Hepatocyte (in vitro differentiated cells): Measurements from ENCODE around the gene ONECUT3.

Experiments used
- EZH2 ChIP-seq: fragments of 200-600 bp; sonication (generic); IDR thresholded peaks from 2 replicates; pipeline ENCODE4 v1.6.1; 2016; ENCODE audit warnings: antibody characterized with exemption, mild to moderate bottlenecking, borderline replicate concordance
- TF ChIP-seq, protein P1 (sequence below): fragments of 200-600 bp; sonication (generic); IDR thresholded peaks from 2 replicates; pipeline ENCODE4 v1.5.1; 2016; ENCODE audit warnings: antibody characterized with exemption, mild to moderate bottlenecking; ENCODE audit not compliant: poor library complexity

DNA sequence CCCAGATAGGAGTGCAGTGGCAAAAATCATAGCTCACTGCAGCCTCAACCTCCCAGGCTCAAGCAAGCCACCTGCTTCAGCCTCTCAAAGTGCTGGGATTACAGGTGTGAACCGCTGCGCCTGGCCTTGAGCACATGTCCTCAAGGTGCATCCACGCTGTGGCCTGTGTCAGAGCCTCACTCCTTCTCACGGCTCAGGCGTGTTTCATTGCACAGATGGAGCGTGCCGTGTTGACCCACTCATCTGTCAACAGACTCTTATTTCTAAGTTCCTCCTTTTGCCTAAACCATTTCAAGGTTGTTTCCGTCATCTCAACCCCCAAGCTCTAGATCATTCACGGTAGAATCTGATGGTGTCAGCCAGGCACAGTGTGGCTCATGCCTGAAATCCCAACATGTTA lies 30.6 kb downstream of the ONECUT3 start:
- no peak for TF ChIP-seq EZH2
- TF ChIP-seq, protein P1, sequence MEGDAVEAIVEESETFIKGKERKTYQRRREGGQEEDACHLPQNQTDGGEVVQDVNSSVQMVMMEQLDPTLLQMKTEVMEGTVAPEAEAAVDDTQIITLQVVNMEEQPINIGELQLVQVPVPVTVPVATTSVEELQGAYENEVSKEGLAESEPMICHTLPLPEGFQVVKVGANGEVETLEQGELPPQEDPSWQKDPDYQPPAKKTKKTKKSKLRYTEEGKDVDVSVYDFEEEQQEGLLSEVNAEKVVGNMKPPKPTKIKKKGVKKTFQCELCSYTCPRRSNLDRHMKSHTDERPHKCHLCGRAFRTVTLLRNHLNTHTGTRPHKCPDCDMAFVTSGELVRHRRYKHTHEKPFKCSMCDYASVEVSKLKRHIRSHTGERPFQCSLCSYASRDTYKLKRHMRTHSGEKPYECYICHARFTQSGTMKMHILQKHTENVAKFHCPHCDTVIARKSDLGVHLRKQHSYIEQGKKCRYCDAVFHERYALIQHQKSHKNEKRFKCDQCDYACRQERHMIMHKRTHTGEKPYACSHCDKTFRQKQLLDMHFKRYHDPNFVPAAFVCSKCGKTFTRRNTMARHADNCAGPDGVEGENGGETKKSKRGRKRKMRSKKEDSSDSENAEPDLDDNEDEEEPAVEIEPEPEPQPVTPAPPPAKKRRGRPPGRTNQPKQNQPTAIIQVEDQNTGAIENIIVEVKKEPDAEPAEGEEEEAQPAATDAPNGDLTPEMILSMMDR = no peak
